ENCODE results near the gene STX16. TPM values are rescaled to one million over a fixed set of nuclear protein-coding genes. Genes with fewer than 3 reads are reported as not detected.

Gene STX16
- total RNA-seq, 1 donor from 2014 or later = 78.8 TPM

DNA sequence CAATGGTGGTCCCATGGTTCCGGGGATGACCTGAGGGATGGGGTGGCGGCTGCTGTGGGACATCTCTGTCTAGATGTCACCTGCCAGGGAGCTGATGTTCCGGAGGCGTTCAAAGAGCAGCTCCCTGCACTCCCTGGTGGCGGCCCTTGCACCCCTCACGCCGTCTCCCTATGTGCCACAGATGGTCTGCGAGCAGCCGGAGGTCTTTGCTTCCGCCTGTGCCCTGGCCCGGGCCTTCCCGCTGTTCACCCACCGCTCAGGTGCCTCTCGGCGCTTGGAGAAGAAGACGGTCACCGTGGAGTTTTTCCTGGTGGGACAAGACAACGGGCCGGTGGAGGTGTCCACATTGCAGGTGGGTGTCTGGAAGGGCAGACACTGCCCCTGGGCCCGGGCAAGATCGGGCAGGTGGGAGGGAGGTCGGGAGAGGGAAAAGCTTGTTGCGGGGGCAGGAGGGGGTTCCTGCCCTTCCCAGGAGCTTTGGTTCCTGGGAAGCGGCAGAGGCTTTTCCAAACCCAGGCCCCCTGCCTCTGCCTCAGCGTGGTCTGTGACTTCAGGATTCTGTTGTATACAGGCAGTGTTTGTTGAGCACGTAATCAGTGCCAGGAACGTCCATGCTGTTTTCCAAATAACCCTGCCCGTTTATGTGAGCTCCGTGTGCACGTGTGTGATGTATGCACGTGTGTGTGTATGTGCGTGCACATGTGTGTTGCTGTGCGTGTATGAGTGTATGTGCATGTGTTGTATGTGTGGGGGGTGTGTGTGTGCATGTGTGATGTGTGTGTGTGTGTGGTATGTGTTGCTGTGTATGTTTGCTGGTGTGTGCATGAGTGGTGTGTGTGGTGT, 43.4 kb downstream of the STX16 start:
- no peaks in the 10 kb centered on the region for H3K9me3 Mint-ChIP-seq (ENCODE audit: low read depth)
- H3K27me3 Mint-ChIP-seq = no peaks in the 10 kb centered on the region
- no peaks in the 10 kb centered on the region for H3K4me1 Mint-ChIP-seq (ENCODE audit: low read depth)
- TF ChIP-seq, protein P1, sequence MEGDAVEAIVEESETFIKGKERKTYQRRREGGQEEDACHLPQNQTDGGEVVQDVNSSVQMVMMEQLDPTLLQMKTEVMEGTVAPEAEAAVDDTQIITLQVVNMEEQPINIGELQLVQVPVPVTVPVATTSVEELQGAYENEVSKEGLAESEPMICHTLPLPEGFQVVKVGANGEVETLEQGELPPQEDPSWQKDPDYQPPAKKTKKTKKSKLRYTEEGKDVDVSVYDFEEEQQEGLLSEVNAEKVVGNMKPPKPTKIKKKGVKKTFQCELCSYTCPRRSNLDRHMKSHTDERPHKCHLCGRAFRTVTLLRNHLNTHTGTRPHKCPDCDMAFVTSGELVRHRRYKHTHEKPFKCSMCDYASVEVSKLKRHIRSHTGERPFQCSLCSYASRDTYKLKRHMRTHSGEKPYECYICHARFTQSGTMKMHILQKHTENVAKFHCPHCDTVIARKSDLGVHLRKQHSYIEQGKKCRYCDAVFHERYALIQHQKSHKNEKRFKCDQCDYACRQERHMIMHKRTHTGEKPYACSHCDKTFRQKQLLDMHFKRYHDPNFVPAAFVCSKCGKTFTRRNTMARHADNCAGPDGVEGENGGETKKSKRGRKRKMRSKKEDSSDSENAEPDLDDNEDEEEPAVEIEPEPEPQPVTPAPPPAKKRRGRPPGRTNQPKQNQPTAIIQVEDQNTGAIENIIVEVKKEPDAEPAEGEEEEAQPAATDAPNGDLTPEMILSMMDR (IDR thresholded peaks at IDR 0.05; ENCODE audit: unreplicated experiment) = no peak
- H3K36me3 Mint-ChIP-seq (ENCODE audit: insufficient read depth) = peaks cover 7% of the 10 kb centered on the region
- H3K4me3 Mint-ChIP-seq (ENCODE audit: low read depth) = no peak overlapping the region
- H3K27ac Mint-ChIP-seq = no peak overlapping the region
- DNase-seq (ENCODE audit: low spot score, unreplicated experiment) = no peak

DNA sequence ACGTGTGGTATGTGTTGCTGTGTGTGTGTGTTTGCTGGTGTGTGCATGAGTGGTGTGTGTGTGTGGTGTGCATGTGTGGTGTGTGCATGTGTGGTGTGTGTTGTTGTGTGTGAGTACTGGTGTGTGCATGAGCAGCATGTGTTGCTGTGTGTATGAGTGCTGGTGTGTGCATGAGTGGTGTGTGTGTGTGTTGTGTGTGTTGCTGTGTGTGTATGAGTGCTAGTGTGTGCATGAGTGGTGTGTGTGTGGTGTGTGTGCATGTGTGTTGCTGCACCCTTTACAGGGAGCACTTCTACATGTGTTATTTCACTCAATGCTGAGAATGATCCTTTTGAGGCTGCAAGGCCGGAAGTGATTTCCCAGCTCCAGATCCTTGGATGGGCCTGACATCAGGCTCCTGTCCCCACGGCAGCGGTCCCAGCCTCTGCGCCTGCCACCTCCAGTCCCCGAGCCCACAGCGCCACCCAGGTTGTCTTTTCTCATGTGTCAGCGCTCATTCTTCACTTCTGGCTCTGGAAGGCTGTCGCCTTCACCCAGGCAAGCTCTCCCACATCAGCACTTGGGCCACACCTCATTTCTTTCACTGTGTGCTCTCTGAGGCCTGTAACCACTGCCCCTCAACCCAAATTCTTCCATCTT, 44.1 kb downstream of the STX16 start:
- H3K27me3 Mint-ChIP-seq = no peaks in the 10 kb centered on the region
- no peak overlapping the region for H3K27ac Mint-ChIP-seq
- peaks cover 5% of the 10 kb centered on the region for H3K36me3 Mint-ChIP-seq (ENCODE audit: insufficient read depth)
- H3K4me1 Mint-ChIP-seq (ENCODE audit: low read depth) = no peaks in the 10 kb centered on the region
- DNase-seq (ENCODE audit: low spot score, unreplicated experiment) = no peak
- no peak overlapping the region for H3K4me3 Mint-ChIP-seq (ENCODE audit: low read depth)
- TF ChIP-seq, protein P1 (IDR thresholded peaks at IDR 0.05; ENCODE audit: unreplicated experiment) = no peak
- no peaks in the 10 kb centered on the region for H3K9me3 Mint-ChIP-seq (ENCODE audit: low read depth)

DNA sequence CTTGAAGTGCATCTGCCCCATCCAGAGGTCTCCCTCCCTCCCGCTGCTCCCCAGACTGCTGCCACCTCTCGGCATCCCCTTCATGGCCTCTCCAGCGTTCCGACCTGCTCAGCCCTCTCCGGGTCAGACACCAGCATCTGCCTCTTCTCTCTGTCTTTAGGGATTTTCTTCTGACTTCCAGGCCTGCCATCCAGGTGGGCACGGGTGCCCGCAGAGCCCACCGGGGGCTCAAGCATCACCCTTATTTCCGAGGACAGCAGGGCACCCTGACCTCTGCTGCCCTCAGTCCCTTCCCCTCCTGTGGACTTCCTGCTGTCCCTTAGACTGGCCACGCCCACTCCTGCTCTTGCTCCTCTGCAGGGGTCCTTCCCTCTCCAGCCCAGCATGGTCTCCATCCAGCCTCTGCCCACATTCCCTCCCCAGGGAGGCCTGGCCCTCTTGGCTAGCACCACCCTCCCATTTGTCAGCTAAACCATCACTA, 44.9 kb downstream of the STX16 start:
- H3K27ac Mint-ChIP-seq = no peak overlapping the region
- no peak overlapping the region for H3K4me3 Mint-ChIP-seq (ENCODE audit: low read depth)
- no peaks in the 10 kb centered on the region for H3K4me1 Mint-ChIP-seq (ENCODE audit: low read depth)
- DNase-seq (ENCODE audit: low spot score, unreplicated experiment) = no peak
- H3K36me3 Mint-ChIP-seq (ENCODE audit: insufficient read depth) = peaks cover 5% of the 10 kb centered on the region
- no peaks in the 10 kb centered on the region for H3K9me3 Mint-ChIP-seq (ENCODE audit: low read depth)
- H3K27me3 Mint-ChIP-seq = no peaks in the 10 kb centered on the region
- TF ChIP-seq, protein P1 (IDR thresholded peaks at IDR 0.05; ENCODE audit: unreplicated experiment) = no peak

DNA sequence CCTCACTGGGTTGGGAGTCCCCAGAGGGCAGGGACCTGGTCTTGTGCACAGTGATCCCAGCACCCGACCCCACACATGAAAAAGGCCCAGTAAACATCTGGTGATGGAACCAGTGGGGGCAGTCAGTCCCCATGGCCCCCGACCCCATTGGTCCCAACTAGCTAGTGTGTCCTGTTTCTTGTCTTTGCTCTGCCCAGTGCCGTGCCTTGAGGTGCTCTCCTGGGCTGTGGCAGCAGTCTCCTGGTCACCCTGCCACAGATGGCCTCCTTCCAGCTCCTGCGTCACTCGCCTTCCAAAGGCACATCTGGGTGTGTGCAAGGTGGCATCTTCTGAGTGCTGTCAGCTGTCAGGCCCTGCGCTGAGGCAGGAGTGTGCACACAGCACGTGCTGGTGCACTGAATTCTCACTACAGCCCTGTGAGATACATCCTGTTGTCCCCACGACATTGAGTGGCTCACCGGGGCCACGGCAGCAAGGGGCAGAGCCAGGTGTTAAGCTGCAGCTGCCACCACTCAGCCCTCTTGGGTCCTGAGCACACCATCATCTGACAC, 45.4 kb downstream of the STX16 start:
- H3K27me3 Mint-ChIP-seq = no peaks in the 10 kb centered on the region
- no peak for DNase-seq (ENCODE audit: low spot score, unreplicated experiment)

More for the DNA sequence above, 45.4 kb downstream of the STX16 start:
- H3K27ac Mint-ChIP-seq = no peak overlapping the region
- H3K36me3 Mint-ChIP-seq (ENCODE audit: insufficient read depth) = peaks cover 5% of the 10 kb centered on the region
- TF ChIP-seq, protein P1 (IDR thresholded peaks at IDR 0.05; ENCODE audit: unreplicated experiment) = no peak
- H3K4me1 Mint-ChIP-seq (ENCODE audit: low read depth) = no peaks in the 10 kb centered on the region
- H3K9me3 Mint-ChIP-seq (ENCODE audit: low read depth) = no peaks in the 10 kb centered on the region
- H3K4me3 Mint-ChIP-seq (ENCODE audit: low read depth) = no peak overlapping the region
